Activated naive CD4-positive, alpha-beta T cell treated with anti-CD3 and anti-CD28 coated beads, Interleukin-2, amount 50 U/mL, for 16 hours (primary cell): ENCODE measurements around the gene NRIP2.

Experiments used
- DNase-seq: peaks from one replicate; pipeline ENCODE4 v3.0.0-alpha.2; 2020

The NRIP2 gene

GRCh38 chr12:2844786-2845185, 10.0 kb upstream of the NRIP2 start:
- DNase-seq: no peak

GRCh38 chr12:2842948-2843347, 8.1 kb upstream of the NRIP2 start:
- no peak for DNase-seq

- no peak for DNase-seq
Measured at GRCh38 chr12:2841056-2841650, 6.3 kb upstream of the NRIP2 start.

GRCh38 chr12:2836574-2836973, 1.7 kb upstream of the NRIP2 start:
- no peak for DNase-seq

- DNase-seq: no peak
Measured at GRCh38 chr12:2835691-2836403, 1.0 kb upstream of the NRIP2 start.

- DNase-seq: no peak
Measured at GRCh38 chr12:2833810-2834209, 1.0 kb downstream of the NRIP2 start.

GRCh38 chr12:2833327-2833726, 1.5 kb downstream of the NRIP2 start:
- DNase-seq: no peak

- DNase-seq: no peak
Measured at GRCh38 chr12:2832550-2833127, 2.2 kb downstream of the NRIP2 start.

GRCh38 chr12:2829275-2829674, 5.6 kb downstream of the NRIP2 start:
- DNase-seq: no peak

- no peak for DNase-seq
Measured at GRCh38 chr12:2826721-2827515, 7.9 kb downstream of the NRIP2 start.

GRCh38 chr12:2826036-2826435, 8.8 kb downstream of the NRIP2 start:
- no peak for DNase-seq

- DNase-seq: no peak
Measured at GRCh38 chr12:2825132-2825531, 9.7 kb downstream of the NRIP2 start.

- no peak for DNase-seq
Measured at GRCh38 chr12:2824541-2824940, 10.3 kb downstream of the NRIP2 start.

- no peak for DNase-seq
Measured at GRCh38 chr12:2823483-2823882, 11.4 kb downstream of the NRIP2 start.

GRCh38 chr12:2820432-2820831, 14.4 kb downstream of the NRIP2 start:
- DNase-seq: no peak

GRCh38 chr12:2819810-2820209, 15.0 kb downstream of the NRIP2 start:
- no peak for DNase-seq

- DNase-seq: peak; percentile 53
Measured at GRCh38 chr12:2813214-2814185, 21.3 kb downstream of the NRIP2 start.

- peak; percentile 98 for DNase-seq
Measured at GRCh38 chr12:2812290-2813213, 22.3 kb downstream of the NRIP2 start, which contains the start of gene ITFG2. ITFG2 (plus strand) TSS chr12:2812668; CDS start chr12:2812761, 93 bp downstream.

GRCh38 chr12:2811801-2812200, 23.0 kb downstream of the NRIP2 start:
- DNase-seq: no peak

- no peak for DNase-seq
Measured at GRCh38 chr12:2806700-2807099, 28.1 kb downstream of the NRIP2 start.

GRCh38 chr12:2805143-2805520, 29.7 kb downstream of the NRIP2 start:
- no peak for DNase-seq
